SK-N-MC (cell line): ENCODE results near the gene TTC7B.

Source experiments
- DNase-seq: peaks from one replicate; pipeline ENCODE4 v3.0.0-alpha.2; 2011; ENCODE audit warnings: low read depth, low spot score
- H3K27ac ChIP-seq: fragments of 200-600 bp; sonication (generic); 2 replicates; pipeline ENCODE4 v1.5.1; 2016; ENCODE audit warnings: mixed run types
- H3K36me3 ChIP-seq: fragments of 200-600 bp; sonication (generic); 2 replicates; pipeline ENCODE4 v1.6.1; 2017; ENCODE audit warnings: antibody characterized with exemption, low read length, mixed read lengths; ENCODE audit not compliant: insufficient read depth
- H3K4me3 ChIP-seq: fragments of 200-600 bp; sonication (generic); 2 replicates; pipeline ENCODE4 v1.5.1; 2016
- H3K9ac ChIP-seq: fragments of 200-600 bp; sonication (generic); 2 replicates; pipeline ENCODE4 v1.8.0; 2017; ENCODE audit warnings: mixed run types, mixed read lengths; ENCODE audit not compliant: insufficient read length
- H3K9me3 ChIP-seq: fragments of 200-600 bp; sonication (generic); 2 replicates; pipeline ENCODE4 v1.6.1; 2017; ENCODE audit warnings: low read depth, mild to moderate bottlenecking, antibody characterized with exemption, low read length, moderate library complexity, mixed read lengths
- EZH2 ChIP-seq: fragments of 200-600 bp; sonication (generic); IDR thresholded peaks from one replicate; pipeline ENCODE4 v1.6.1; 2017; ENCODE audit warnings: antibody characterized with exemption
- FOXP2 ChIP-seq: optimal IDR thresholded peaks from 2 replicates; pipeline ENCODE3; 2011; ENCODE audit warnings: mild to moderate bottlenecking, moderate library complexity; ENCODE audit not compliant: insufficient read depth; ENCODE audit errors: extremely low read length, control extremely low read depth
- POLR2AphosphoS5 ChIP-seq: IDR thresholded peaks from 2 replicates; pipeline ENCODE4 v1.6.1; 2012; ENCODE audit warnings: mild to moderate bottlenecking, low read depth, low read length, borderline replicate concordance

The TTC7B gene

GRCh38 chr14:90714811-90715210, 101.4 kb downstream of the TTC7B start:
- H3K9ac ChIP-seq: no peak overlapping the region
- no peak for TF ChIP-seq POLR2AphosphoS5
- TF ChIP-seq FOXP2: no peak
- TF ChIP-seq EZH2: no peak
- H3K27ac ChIP-seq: no peak overlapping the region
- no peak overlapping the region for H3K4me3 ChIP-seq
- peaks cover 3% of the 10 kb centered on the region; the same call in 1 of the 2 replicates for H3K36me3 ChIP-seq
- H3K9me3 ChIP-seq: no peaks in the 10 kb centered on the region
- DNase-seq: no peak

DNA sequence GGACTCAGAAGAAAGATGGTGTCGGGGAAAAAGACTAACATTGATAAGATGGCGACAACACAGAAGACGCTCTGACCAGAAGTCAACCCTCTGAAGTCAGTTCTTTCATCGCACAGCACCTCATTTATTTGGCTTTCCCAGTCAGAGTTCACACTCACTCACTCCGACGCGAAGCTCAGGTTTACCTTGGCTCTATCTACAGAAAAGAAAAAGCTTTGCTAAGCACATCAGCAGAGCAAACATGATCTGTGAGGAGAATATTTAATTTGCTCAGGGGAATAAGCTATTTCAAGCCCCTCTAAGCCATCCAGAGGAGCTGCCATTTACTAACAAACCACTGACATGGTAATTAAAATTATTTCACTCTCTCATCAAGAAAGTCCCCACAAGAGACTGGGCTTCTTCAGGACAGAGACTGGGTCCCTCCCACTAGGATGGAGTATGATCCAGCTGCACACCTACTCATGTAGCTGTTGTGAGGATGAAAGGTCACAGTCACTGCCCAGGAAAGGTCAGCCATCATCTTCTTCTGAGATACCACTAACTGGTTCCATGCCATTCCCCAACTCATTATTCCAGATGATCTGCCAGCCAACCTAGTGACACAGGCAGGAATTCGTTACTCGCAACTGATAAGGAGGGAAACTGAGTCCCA, 111.4 kb downstream of the TTC7B start:
- TF ChIP-seq EZH2 (no peak), POLR2AphosphoS5 (no peak), FOXP2 (no peak)
- no peaks in the 10 kb centered on the region for H3K9me3 ChIP-seq
- H3K9ac ChIP-seq: no peak overlapping the region
- H3K4me3 ChIP-seq: no peak overlapping the region
- H3K27ac ChIP-seq: no peak overlapping the region
- no peaks in the 10 kb centered on the region for H3K36me3 ChIP-seq
- no peak for DNase-seq

DNA sequence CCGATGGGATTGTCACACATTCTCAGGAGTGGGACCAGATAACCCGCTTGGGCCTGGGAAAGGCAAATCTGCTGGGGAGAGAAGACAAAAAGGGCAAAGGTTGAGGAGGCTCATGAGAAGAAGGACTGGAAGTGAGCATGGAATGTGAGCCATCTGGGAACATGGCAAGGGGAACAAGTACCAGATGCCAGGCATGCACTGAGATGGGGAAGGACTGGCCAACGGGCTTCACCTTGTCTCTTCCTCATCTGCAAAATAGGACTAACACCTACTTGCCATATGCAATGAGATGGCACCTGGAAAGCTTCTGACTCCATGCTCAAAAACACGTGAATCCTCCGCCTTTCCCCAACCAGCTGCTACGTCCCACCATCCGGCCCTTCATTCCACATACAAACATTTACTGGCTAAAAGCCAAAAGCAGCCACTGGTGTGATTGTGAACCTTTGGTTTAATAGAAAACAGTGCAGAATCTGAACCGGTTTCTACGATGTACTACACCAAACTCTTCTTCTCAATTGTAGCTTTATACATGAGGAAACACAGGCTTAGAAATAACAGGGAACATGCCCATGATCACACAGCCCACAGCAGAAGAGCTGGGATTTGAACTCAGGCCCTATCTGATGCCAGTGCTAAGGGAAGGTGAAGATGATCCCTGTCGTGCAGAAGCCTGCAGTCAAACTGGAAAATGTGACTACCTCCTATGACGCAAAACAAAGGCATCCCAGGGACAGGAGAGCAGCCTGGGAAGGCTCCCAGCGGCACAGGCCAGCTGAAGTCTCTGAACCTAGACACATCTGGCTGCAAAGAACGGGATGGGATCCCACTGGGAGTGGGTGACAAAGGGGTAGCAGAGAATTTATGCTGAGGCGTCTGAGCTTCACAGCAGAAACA, 112.1 kb downstream of the TTC7B start:
- H3K27ac ChIP-seq: no peak overlapping the region
- TF ChIP-seq EZH2 (no peak), FOXP2 (no peak), POLR2AphosphoS5 (no peak)
- no peaks in the 10 kb centered on the region for H3K9me3 ChIP-seq
- H3K4me3 ChIP-seq: no peak overlapping the region
- H3K9ac ChIP-seq: no peak overlapping the region
- no peaks in the 10 kb centered on the region for H3K36me3 ChIP-seq
- no peak for DNase-seq

DNA sequence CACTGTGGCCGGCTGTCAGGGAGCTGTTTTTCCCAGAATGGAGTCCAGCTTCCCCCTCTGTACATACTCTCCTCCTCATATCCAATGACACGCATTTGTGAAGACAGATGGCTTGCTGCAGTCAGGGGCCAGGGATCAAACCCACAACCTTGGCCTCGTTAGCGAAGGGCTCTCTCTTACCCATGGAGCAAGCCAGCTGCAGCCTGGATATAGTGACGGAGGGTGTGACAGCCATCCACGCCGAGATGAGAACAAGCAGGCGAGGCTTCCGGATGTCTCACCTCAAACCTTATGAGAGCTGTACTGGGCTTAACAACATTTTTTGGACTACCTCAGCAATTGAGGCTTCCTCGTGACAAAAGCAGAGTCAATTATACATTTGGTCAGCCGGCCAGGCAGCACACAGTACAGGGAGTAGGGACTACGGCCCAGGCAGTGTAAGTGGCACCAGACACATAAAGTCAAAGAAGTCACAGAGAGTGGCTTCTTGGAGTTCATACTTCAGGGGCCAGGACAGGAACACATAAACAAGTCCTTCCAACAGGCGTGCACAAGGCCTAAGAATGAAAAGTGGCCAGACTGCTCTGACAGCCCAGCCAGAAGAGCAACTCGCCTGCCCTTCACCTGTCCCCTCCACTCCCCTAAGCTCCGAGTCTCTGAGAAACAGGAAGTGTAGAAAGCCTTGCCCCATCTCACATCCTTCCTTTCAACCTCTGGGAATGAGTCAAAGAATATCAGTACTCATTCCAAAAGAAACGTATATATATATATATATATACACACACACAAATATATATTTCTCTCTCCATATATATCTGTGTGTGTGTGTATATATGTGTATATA, 115.1 kb downstream of the TTC7B start:
- DNase-seq: no peak
- H3K9me3 ChIP-seq: no peaks in the 10 kb centered on the region
- no peaks in the 10 kb centered on the region for H3K36me3 ChIP-seq
- no peak overlapping the region for H3K4me3 ChIP-seq
- no peak overlapping the region for H3K27ac ChIP-seq
- H3K9ac ChIP-seq: no peak overlapping the region
- TF ChIP-seq EZH2: no peak
- no peak for TF ChIP-seq FOXP2
- no peak for TF ChIP-seq POLR2AphosphoS5

- TF ChIP-seq POLR2AphosphoS5: no peak
- TF ChIP-seq EZH2: no peak
- TF ChIP-seq FOXP2: no peak
- H3K27ac ChIP-seq: no peak overlapping the region
- H3K4me3 ChIP-seq: no peak overlapping the region
- DNase-seq: no peak
- H3K36me3 ChIP-seq: no peaks in the 10 kb centered on the region
- no peak overlapping the region for H3K9ac ChIP-seq
- no peaks in the 10 kb centered on the region for H3K9me3 ChIP-seq
These were observed 117.2 kb downstream of the TTC7B start for GRCh38 chr14:90699016-90699415.

GRCh38 chr14:90698379-90698869, 117.8 kb downstream of the TTC7B start:
- no peak for TF ChIP-seq FOXP2
- Histone ChIP-seq H3K9ac (peak overlapping the region; percentile 43), H3K9me3 (no peaks in the 10 kb centered on the region), H3K27ac (peak overlapping the region; percentile 37; the same call in 1 of the 2 replicates), H3K36me3 (no peaks in the 10 kb centered on the region), H3K4me3 (peak overlapping the region; percentile 26; the same call in 1 of the 2 replicates)
- DNase-seq: peak; percentile 24

DNA sequence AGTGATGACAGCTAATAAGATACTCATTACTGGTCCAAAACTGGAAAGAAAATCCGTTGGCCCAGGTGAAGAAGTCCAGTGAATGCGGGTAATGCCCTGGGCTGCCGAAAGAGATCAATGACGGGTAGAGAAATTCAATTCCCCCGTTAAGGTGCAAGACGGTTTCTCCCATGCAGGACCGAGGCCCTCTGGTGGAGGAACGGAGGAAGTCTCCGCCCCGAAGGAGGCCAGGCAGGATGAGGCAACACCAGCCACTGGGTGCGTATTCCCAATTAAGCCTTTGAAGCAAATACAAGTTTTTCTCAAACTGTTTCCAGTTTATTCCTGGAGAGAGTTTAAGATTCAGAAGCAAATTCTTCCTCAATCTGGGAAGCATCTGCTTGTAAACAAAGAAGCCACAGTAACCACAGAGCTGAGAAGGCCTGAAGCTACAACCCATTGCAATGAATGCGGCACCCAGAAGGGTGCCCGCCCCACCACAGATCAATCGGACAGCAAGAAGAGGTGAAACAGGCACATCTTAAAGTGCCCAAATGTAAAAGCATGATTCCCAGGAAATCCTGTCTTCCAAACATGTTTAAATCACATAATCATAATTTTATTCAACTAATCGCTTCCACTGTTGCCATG, 118.5 kb downstream of the TTC7B start:
- H3K9me3 ChIP-seq: no peaks in the 10 kb centered on the region
- peak; percentile 40 for DNase-seq
- H3K9ac ChIP-seq: peak overlapping the region; percentile 43
- TF ChIP-seq EZH2 (no peak), FOXP2 (no peak), POLR2AphosphoS5 (no peak)
- no peaks in the 10 kb centered on the region for H3K36me3 ChIP-seq
- peak overlapping the region; percentile 26; the same call in 1 of the 2 replicates for H3K4me3 ChIP-seq
- H3K27ac ChIP-seq: peak overlapping the region; percentile 37

- Histone ChIP-seq H3K27ac (no peak overlapping the region), H3K9ac (no peak overlapping the region), H3K36me3 (no peaks in the 10 kb centered on the region), H3K4me3 (no peak overlapping the region), H3K9me3 (no peaks in the 10 kb centered on the region)
- DNase-seq: no peak
- TF ChIP-seq FOXP2: no peak
- no peak for TF ChIP-seq POLR2AphosphoS5
- no peak for TF ChIP-seq EZH2
These were observed 119.1 kb downstream of the TTC7B start for GRCh38 chr14:90697132-90697531.
